ENCODE data around the gene CHST12.
"Not testable (repeated sequence)": the region's sequence is repeated elsewhere in the genome, so short reads cannot be mapped to it uniquely, and the experiment has no call there.

CHST12 gene

DNA sequence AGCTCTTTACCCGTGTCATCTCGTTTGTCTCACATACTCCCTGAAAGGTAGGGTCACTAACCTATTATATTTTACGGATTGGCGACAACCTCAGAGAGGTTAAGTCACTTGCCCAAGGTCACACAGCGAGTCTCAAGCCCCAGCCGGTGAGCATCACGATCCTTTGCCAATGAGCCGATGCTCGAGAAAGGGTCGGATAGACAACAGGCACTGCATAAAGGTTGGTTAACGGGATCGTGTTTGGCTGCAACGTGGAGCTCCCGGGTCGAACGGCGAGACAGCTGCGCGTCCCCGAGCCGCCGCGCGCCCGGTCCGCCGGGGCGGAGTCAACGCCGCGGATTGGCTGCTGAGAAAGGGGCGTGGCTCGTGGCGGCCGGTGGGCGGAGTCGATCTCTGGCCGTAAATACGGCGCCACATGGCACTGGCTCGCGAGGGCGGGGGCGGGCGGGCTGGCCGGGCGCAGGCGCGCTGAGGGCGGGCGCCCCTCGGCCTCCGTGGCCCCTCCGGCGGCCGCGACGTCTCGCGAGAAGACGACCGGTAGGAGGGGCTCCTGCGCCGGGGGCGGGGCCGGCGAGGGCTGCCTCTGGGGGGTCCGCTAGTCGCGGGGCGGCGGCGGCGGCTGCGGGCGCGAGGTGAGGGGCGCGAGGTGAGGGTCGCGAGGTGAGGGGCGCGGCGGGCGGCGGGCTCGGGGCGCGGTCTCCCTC lies at the start of gene CHST12:
TSS of gene CHST12 (plus strand) at position 598 of the 704 bp plus-strand sequence. CDS start 29,029 bp downstream, outside the sequence.
- DNase-seq (ENCODE audit: low read depth in 2 of 2): peak; percentile 90 to 92

DNA sequence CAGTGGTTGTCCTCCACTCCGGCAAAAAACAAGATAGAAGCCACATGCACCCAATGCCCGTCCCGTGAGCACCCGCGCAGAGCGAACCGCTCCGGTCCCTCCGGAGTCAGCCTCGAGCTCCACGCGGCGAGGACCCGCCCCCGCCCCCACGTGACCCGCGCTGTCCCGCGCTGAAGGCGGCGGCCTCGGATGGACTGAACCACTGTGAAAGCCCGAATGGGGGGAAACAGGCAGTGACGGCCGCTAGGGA lies 49.5 kb upstream of the CHST12 start:
- peak; percentile 88 to 89 for DNase-seq (ENCODE audit: low read depth in 2 of 2)

GRCh38 chr7:2354186-2354938 lies 49.0 kb upstream of the CHST12 start, which contains the start of gene EIF3B:
EIF3B (plus strand) TSS chr7:2354827; CDS start chr7:2354922, 95 bp downstream.
- peak; percentile 82 to 84 for DNase-seq (ENCODE audit: low read depth in 2 of 2)

DNA sequence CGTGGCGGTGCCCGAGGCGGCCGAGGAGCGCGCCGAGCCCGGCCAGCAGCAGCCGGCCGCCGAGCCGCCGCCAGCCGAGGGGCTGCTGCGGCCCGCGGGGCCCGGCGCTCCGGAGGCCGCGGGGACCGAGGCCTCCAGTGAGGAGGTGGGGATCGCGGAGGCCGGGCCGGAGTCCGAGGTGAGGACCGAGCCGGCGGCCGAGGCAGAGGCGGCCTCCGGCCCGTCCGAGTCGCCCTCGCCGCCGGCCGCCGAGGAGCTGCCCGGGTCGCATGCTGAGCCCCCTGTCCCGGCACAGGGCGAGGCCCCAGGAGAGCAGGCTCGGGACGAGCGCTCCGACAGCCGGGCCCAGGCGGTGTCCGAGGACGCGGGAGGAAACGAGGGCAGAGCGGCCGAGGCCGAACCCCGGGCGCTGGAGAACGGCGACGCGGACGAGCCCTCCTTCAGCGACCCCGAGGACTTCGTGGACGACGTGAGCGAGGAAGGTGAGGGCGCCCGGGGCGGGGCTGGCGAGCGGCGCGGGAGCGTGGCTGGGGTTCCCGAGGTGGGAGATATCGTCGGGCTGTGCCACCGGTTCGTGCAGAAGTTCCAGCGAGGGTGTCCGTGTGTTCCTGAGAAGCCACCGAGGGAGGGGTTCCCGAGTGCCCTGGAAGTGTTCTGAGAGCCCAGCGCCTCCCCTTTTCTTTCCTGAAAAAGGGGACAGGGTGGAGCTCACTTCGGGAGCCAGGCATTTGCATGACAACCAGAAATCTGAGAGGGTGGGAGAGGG lies 48.3 kb upstream of the CHST12 start:
- peak; percentile 10 to 21 for DNase-seq (ENCODE audit: low read depth in 2 of 2)

DNA sequence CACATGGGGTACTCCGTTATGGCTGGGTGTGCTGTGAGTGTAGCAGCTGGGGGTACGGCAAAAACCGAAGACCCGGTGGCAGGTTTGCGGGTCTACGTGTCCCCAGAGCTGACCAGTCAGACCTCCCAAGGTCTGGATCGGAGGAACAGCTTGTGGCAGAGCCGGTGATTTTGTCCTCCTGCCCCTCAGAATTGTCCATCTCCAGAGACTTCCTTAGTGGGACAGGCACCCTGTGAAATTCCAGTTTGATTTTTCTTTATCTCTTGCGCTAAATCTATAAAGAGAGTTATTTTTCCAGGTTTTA lies 47.8 kb upstream of the CHST12 start:
- no peak for DNase-seq (ENCODE audit: low read depth in 2 of 2)

DNA sequence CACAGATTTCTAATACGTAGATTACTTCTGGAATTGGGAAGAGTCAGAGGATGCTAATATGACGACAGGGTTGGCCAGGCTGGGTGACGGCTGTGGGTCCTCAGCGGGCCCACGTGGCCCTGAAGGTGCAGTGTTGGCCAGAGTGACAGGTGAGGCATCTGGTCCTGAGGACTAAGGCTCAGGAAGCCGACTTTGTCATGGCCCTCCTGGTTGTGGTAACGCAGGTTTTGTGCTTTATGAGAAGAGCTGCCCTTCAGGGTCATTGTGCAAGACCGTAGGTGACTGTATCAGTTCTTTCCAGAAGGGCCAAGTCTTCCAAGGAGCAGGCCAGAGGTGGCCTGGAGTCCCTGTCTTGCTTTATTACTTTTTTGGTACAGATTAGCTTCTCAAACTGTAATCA lies 46.2 kb upstream of the CHST12 start:
- DNase-seq (ENCODE audit: low read depth in 2 of 2): no peak

GRCh38 chr7:2357571-2357970 lies 45.8 kb upstream of the CHST12 start:
- no peak for DNase-seq (ENCODE audit: low read depth in 2 of 2)

DNA sequence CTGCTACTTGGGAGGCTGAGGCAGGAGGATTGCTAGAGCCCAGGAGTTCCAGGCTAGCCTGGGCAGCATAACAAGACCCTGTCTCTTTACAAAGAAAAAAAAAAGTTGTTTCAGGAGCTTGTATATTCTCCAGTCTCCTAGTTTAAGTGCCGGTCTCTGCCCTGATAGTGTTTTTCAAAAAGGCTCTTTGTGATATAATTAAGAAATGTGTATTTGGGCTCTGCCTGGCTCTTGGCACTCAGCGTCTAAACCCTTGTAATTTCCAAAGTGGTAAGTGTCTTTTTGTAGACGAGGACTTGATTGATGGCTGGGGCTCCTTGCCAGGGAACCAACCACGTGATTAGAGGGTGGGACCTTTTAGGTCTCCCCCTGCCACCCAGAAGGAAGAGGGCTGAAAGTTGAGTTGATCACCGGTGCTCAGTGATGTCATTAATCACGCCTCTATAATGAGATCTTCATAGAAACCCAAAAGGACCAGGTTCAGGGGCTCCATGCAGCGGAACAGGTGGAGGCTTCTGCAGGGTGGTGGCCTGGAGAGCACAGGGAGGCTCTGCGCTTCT lies 44.4 kb upstream of the CHST12 start:
- no peak for DNase-seq (ENCODE audit: low read depth in 2 of 2)

DNA sequence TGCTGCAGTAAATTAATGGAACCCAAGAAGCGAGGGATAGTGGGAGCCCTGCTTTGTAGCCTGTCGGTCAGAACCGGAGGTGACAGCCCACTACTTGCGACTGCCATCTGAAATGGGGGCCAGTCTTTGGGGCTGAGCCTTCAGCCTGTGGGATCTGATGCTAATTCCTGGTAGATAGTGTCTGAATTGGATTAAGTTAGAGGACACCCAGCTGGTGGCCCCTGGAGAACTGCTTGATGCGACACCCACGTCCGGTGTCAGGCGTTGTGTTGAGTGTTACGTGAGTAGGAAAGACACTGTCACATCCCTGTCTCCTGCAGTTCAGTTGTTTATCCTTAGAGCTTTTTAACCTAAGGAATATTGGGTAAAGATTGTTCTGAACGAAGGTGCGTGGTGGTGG lies 43.8 kb upstream of the CHST12 start:
- DNase-seq (ENCODE audit: low read depth in 2 of 2): no peak

DNA sequence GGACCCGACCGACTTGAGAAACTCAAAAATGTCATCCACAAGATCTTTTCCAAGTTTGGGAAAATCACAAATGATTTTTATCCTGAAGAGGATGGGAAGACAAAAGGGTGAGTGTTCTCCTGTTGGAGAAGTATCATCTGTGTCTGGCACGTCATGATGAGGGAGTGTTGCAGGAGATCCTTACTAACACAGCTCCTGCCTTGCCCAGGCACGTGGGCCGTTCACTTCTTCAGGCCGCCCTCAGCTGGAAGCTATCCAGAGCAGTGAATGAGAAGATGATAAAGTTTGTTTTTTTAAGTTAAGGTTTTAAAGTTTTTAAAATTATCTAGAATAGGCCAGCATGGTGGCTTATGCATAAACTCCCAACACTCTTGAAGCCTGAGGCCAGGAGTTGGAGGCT lies 42.6 kb upstream of the CHST12 start:
- no peak for DNase-seq (ENCODE audit: low read depth in 2 of 2)

DNA sequence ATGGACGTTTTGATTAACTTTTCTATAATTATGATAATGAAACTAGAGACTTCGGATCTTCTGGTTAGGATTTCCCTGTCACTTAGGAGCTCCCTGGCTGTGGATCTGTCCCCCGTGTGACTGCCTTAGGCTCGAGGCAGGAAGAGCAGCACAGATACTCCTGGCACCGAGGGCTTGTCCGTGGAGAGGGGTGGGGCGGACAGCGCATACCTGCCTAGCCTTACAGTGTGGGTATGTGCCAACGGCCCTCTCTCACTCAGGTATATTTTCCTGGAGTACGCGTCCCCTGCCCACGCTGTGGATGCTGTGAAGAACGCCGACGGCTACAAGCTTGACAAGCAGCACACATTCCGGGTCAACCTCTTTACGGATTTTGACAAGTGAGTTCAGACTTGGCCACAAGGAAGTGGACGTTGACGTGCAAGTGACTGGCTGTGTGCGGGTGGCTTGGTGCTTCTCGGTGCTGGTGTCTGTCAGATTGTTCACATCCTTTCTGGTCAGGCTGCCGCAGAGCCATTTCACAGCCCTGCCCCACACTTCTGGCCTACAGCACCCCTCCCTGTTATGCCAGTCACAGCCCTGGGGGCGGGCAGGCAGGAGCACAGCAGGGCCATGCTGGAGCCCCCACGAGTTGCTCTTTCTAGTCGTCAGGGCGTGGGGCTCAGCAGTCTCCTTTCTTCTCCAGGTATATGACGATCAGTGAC lies 40.9 kb upstream of the CHST12 start:
- DNase-seq (ENCODE audit: low read depth in 2 of 2): no peak

DNA sequence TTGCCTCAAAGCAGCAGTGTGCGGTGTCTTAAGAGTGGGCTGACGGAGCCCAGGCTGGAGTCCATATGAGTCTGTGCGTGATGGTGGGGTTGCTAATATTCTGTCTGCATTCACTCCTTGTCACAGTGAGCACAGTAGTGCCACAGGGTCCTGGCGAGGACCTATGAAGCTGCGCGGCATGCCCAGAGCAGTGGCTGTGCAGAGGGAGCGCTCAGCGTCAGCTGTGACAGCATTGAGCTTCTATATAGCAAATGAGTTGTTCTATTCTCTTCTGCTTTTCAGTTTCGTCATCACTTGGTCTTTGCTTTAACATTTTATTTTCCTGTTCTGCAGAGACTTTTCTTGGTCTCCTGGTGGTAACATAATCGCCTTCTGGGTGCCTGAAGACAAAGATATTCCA lies 34.3 kb upstream of the CHST12 start:
- DNase-seq (ENCODE audit: low read depth in 2 of 2): no peak

GRCh38 chr7:2371329-2371728 lies 32.1 kb upstream of the CHST12 start:
- no peak for DNase-seq (ENCODE audit: low read depth in 2 of 2)

- no peak for DNase-seq (ENCODE audit: low read depth in 2 of 2)
These were observed 30.7 kb upstream of the CHST12 start for GRCh38 chr7:2372724-2373123.

GRCh38 chr7:2373124-2373556 lies 30.3 kb upstream of the CHST12 start:
- no peak for DNase-seq (ENCODE audit: low read depth in 2 of 2)

- DNase-seq (ENCODE audit: low read depth in 2 of 2): no peak
These were observed 29.8 kb upstream of the CHST12 start for GRCh38 chr7:2373646-2374045.

GRCh38 chr7:2374401-2374800 lies 29.0 kb upstream of the CHST12 start:
- no peak for DNase-seq (ENCODE audit: low read depth in 2 of 2)

GRCh38 chr7:2374830-2375728 lies 28.3 kb upstream of the CHST12 start:
- no peak for DNase-seq (ENCODE audit: low read depth in 2 of 2)

GRCh38 chr7:2376351-2377154 lies 26.9 kb upstream of the CHST12 start:
- DNase-seq (ENCODE audit: low read depth in 2 of 2): no peak

GRCh38 chr7:2377492-2377891 lies 25.9 kb upstream of the CHST12 start:
- not testable (repeated sequence) for DNase-seq (ENCODE audit: low read depth in 2 of 2)

All from stimulated activated CD4-positive, alpha-beta T cell treated with anti-CD3 and anti-CD28 coated beads, Interleukin-4, amount 100 ng/mL, for 48 hours (primary cell).